Natural killer cell (primary cell): Measurements from ENCODE around the gene P2RX7. TPM values are rescaled to one million over a fixed set of nuclear protein-coding genes. Genes with fewer than 3 reads are reported as not detected.

Experiments used
- ATAC-seq, 3 donors: fragments of 150-1000 bp in 2 of 3; fragments of 200-7000 bp in 1 of 3; cut with Tn5 transposase; 1 replicate in 1 of 3; 2 replicates in 2 of 3; pipeline ENCODE4 v1.10.0; 2021; ENCODE audit warnings: mild to moderate bottlenecking in 2 of 3, moderate library complexity in 2 of 3
- DNase-seq, 2 donors: peaks; one replicate each; pipeline versions ENCODE4 v3.0.0 to v3.0.0-alpha.2; 2013 to 2021; ENCODE audit warnings: mixed read lengths in 1 of 2
- H3K27ac ChIP-seq: one replicate; pipeline ENCODE4 v1.5.1; 2013; ENCODE audit warnings: mild to moderate bottlenecking, low read length
- H3K27me3 ChIP-seq: one replicate; pipeline ENCODE4 v1.6.1; 2013; ENCODE audit warnings: low read length; ENCODE audit not compliant: control insufficient read depth, insufficient read depth
- H3K36me3 ChIP-seq: one replicate; pipeline ENCODE4 v1.6.1; 2013; ENCODE audit warnings: low read length; ENCODE audit not compliant: control insufficient read depth, insufficient read depth
- H3K4me1 ChIP-seq: one replicate; pipeline ENCODE4 v1.6.1; 2013; ENCODE audit warnings: low read length; ENCODE audit not compliant: control insufficient read depth, insufficient read depth
- H3K4me3 ChIP-seq: one replicate; pipeline ENCODE4 v1.5.1; 2013; ENCODE audit warnings: low read length
- H3K9me3 ChIP-seq: one replicate; pipeline ENCODE4 v1.6.1; 2013; ENCODE audit warnings: low read length; ENCODE audit not compliant: control insufficient read depth, insufficient read depth
- H3K27ac Mint-ChIP-seq, 2 donors: one replicate each; pipeline ENCODE4 v1.8.0; 2022; ENCODE audit warnings: mild to moderate bottlenecking in 2 of 2, mixed read lengths in 2 of 2, moderate library complexity in 1 of 2
- H3K27me3 Mint-ChIP-seq, 2 donors: one replicate each; pipeline ENCODE4 v1.8.0; 2022; ENCODE audit warnings: low read depth in 2 of 2, mixed read lengths in 2 of 2
- H3K36me3 Mint-ChIP-seq: one replicate; pipeline ENCODE4 v1.8.0; 2022; ENCODE audit warnings: mixed read lengths
- H3K4me1 Mint-ChIP-seq, 2 donors: one replicate each; pipeline ENCODE4 v1.8.0; 2022; ENCODE audit warnings: mixed read lengths in 2 of 2
- H3K4me3 Mint-ChIP-seq: one replicate; pipeline ENCODE4 v1.8.0; 2022; ENCODE audit warnings: mild to moderate bottlenecking, moderate library complexity, mixed read lengths
- H3K9me3 Mint-ChIP-seq, 2 donors: one replicate each; pipeline ENCODE4 v1.8.0; 2022; ENCODE audit warnings: mixed read lengths in 2 of 2
- WGBS: methylation state at CpG from one replicate; pipeline ENCODE4 v1.1.7; 2013; ENCODE audit warnings: missing lambda C conversion rate; ENCODE audit not compliant: insufficient coverage; 5-methylcytosine and 5-hydroxymethylcytosine counted together
- intact Hi-C: fragments of 100-400 bp; cut with micrococcal nuclease; formaldehyde crosslinking; loops from one replicate; pipeline ENCODE4 v1.14.2; 2022
- total RNA-seq, 4 donors: library from RNA; stranded (reverse); fragments of 120-200 nt in 1 of 4; gene quantifications; one replicate each; pipeline versions ENCODE4 v1.2.3 to v1.2.4, GENCODE V29; 2013 to 2022
- TF ChIP-seq, protein P1 (sequence below): fragments of 200-600 bp; IDR thresholded peaks from one replicate; pipeline ENCODE4 v1.8.0; 2022; ENCODE audit warnings: antibody characterized with exemption

The P2RX7 gene
- total RNA-seq, 3 donors from 2014 or later (not counting 1 experiment from before 2014, with no cell fraction given), result 14.1 to 22.9 (median 16.7) TPM

DNA sequence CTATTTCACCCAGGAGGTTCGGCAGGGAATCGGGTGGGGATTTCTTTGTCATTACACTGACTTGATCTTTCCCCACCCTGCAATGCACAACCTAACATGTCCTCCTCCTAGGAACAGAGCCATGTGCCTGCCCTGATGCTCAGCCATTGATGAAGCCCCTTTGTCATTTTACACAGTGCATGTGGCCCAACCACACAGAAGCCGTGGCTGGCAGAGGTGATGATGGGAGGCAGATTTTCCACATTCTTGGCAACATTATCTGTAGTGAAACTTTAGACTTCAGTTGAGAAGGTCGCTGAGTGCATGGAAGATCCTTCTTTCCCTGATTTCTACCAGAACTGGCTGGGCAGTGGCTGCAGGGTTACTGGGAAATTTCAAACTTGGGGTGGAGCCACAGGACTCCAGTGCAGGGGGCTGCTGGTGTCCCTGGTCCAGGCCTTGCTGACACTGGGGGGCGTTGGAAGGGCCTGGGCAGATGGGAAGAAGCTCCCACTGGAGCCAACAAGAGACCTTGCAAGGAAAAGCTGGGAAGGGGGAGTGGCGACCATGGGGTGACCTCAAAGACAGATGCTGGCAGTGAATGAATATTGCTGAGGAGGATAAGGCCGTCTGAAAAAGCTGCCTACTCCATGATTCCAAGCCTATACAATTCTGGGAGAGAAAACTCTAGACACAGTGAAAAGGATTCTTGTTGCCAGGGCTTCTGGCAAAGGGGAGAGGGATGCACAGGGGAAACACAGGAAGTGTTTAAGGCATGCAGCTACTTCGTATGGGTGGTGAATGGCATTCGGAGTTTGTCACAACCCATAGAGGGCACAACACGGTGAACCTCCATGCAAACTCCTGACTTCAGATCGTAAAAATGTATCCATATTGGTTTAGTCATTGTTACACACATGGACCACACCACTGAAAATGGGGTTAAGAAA lies 41.8 kb upstream of the P2RX7 start:
- TF ChIP-seq, protein P1, sequence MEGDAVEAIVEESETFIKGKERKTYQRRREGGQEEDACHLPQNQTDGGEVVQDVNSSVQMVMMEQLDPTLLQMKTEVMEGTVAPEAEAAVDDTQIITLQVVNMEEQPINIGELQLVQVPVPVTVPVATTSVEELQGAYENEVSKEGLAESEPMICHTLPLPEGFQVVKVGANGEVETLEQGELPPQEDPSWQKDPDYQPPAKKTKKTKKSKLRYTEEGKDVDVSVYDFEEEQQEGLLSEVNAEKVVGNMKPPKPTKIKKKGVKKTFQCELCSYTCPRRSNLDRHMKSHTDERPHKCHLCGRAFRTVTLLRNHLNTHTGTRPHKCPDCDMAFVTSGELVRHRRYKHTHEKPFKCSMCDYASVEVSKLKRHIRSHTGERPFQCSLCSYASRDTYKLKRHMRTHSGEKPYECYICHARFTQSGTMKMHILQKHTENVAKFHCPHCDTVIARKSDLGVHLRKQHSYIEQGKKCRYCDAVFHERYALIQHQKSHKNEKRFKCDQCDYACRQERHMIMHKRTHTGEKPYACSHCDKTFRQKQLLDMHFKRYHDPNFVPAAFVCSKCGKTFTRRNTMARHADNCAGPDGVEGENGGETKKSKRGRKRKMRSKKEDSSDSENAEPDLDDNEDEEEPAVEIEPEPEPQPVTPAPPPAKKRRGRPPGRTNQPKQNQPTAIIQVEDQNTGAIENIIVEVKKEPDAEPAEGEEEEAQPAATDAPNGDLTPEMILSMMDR, result no peak
- 93% methylated on average over 10 of the region's 11 CpGs for WGBS
- H3K36me3 Mint-ChIP-seq, result no peaks in the 10 kb centered on the region
- Histone ChIP-seq H3K4me3 (no peak overlapping the region), H3K27ac (no peak overlapping the region), H3K36me3 (no peaks in the 10 kb centered on the region), H3K4me1 (peaks cover 41% of the 10 kb centered on the region), H3K9me3 (no peaks in the 10 kb centered on the region), H3K27me3 (no peaks in the 10 kb centered on the region)
- no peak for DNase-seq
- H3K27me3 Mint-ChIP-seq, result no peaks in the 10 kb centered on the region
- peak overlapping the region in 1 of 2 donors; percentile 82 for H3K27ac Mint-ChIP-seq
- no peak for ATAC-seq
- no peak overlapping the region for H3K4me3 Mint-ChIP-seq
- no peaks in the 10 kb centered on the region for H3K9me3 Mint-ChIP-seq
- intact Hi-C loops, result loop anchor here (5.0 kb wide), 1 partner anchor 74 kb away; the partner anchor contains the start of gene C12orf43
- peaks cover 64% of the 10 kb centered on the region in 2 donors for H3K4me1 Mint-ChIP-seq

DNA sequence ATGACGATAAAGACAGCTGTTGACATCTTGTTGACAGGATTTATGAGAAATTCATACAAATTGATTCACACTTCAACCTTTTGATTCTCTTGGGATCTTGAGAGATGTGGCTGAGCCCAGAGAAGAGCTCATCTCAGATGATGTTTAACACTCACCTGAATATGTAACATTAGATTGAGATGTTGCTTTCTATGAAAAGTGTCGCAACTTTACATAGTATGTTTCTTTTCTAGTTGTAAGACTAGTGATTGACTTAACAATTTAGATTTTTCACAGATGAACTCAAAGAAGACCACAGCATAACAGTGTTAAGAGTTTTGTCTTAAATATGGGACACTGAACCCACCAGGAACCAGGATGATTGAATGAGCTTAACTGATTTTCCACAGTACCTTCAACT lies 40.6 kb upstream of the P2RX7 start:
- no peak for DNase-seq
- no peak for ATAC-seq
- intact Hi-C loops, result loop anchor here (1.0 to 5.0 kb wide), 3 partner anchors 32 to 75 kb away; partner anchors contain the start of gene C12orf43
- Histone ChIP-seq H3K36me3 (no peaks in the 10 kb centered on the region), H3K27ac (peak overlapping the region; percentile 46), H3K9me3 (no peaks in the 10 kb centered on the region), H3K4me3 (no peak overlapping the region), H3K4me1 (peaks cover 45% of the 10 kb centered on the region), H3K27me3 (no peaks in the 10 kb centered on the region)
- H3K36me3 Mint-ChIP-seq, result no peaks in the 10 kb centered on the region
- no CpG with 5 or more reads among the region's 2 CpGs for WGBS
- peaks cover 71% of the 10 kb centered on the region in 2 donors for H3K4me1 Mint-ChIP-seq
- TF ChIP-seq, protein P1, result no peak
- H3K27me3 Mint-ChIP-seq, result no peaks in the 10 kb centered on the region
- no peaks in the 10 kb centered on the region for H3K9me3 Mint-ChIP-seq
- H3K4me3 Mint-ChIP-seq, result peak overlapping the region; percentile 85
- H3K27ac Mint-ChIP-seq, result peak overlapping the region; percentile 82

DNA sequence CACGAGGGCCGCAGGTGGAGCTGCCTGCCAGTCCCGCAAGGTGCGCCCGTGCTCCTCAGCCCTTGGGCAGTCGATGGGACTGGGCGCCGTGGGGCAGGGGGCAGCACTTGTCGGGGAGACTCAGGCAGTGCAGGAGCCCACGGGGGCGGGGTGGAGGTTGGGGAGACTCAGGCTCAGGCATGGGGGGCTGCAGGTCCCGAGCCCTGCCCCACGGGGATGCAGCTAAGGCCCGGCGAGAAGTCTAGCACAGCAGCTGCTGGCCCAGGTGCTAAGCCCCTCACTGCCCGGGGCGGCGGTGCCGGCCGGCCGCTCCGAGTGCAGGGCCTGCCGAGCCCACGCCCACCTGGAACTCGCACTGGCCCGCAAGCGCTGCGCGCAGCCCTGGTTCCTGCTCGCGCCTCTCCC lies 39.2 kb upstream of the P2RX7 start:
- TF ChIP-seq, protein P1, result no peak
- no peak for ATAC-seq
- Histone ChIP-seq H3K4me3 (no peak overlapping the region), H3K4me1 (peaks cover 37% of the 10 kb centered on the region), H3K36me3 (no peaks in the 10 kb centered on the region), H3K27ac (peak overlapping the region; percentile 29), H3K27me3 (no peaks in the 10 kb centered on the region), H3K9me3 (no peaks in the 10 kb centered on the region)
- no peak for DNase-seq
- Mint-ChIP-seq H3K36me3 (no peaks in the 10 kb centered on the region), H3K4me3 (no peak overlapping the region), H3K4me1 (peaks cover 59% of the 10 kb centered on the region in 2 donors), H3K27ac (peak overlapping the region; percentile 82), H3K27me3 (no peaks in the 10 kb centered on the region), H3K9me3 (no peaks in the 10 kb centered on the region)
- intact Hi-C loops, result loop anchor here (2.0 to 5.0 kb wide), 2 partner anchors 59 to 76 kb away; partner anchors contain the start of gene C12orf43
- 95% methylated on average over 31 of the region's 31 CpGs for WGBS
